Endometrial microvascular endothelial cells (primary cell): ENCODE results near the gene DUSP23. TPM values are rescaled to one million over a fixed set of nuclear protein-coding genes. Genes with fewer than 3 reads are reported as not detected.

Experiments used
- in situ Hi-C: cut with HindIII; loops from 2 replicates; pipeline ENCODE4 v1.10.0; 2017; ENCODE audit warnings: low sequenced_read_pairs, low pct_unique_long_range_greater_than_20kb; ENCODE audit errors: inconsistent ontology term
- total RNA-seq: library from RNA; depleted of rRNA; stranded (reverse); fragments of >200 nt; gene quantifications from one replicate; pipeline ENCODE4 v1.2.3, GENCODE V29; 2015; ENCODE audit errors: inconsistent ontology term

DUSP23 gene
- total RNA-seq, result 81.6 TPM

GRCh38 chr1:159780583-159781582 lies at the start of gene DUSP23:
Gene DUSP23, plus strand, starts transcription at chr1:159780962. Its CDS starts 139 bp downstream, at chr1:159781101.
- in situ Hi-C loops, result loop anchor here (25.0 kb wide), 1 partner anchor 106 kb away; no protein-coding TSS in a partner anchor

GRCh38 chr1:159737238-159737916 lies 43.4 kb upstream of the DUSP23 start:
- in situ Hi-C loops, result no loop called here

GRCh38 chr1:159743651-159744410 lies 36.9 kb upstream of the DUSP23 start:
- in situ Hi-C loops, result no loop called here

GRCh38 chr1:159746666-159747065 lies 34.1 kb upstream of the DUSP23 start:
- in situ Hi-C loops, result no loop called here

GRCh38 chr1:159748370-159748769 lies 32.4 kb upstream of the DUSP23 start:
- in situ Hi-C loops, result no loop called here

GRCh38 chr1:159749630-159750029 lies 31.1 kb upstream of the DUSP23 start:
- in situ Hi-C loops, result no loop called here

GRCh38 chr1:159750621-159751020 lies 30.1 kb upstream of the DUSP23 start:
- in situ Hi-C loops, result no loop called here

GRCh38 chr1:159751031-159751430 lies 29.7 kb upstream of the DUSP23 start:
- in situ Hi-C loops, result no loop called here

- in situ Hi-C loops, result no loop called here
These were observed 28.6 kb upstream of the DUSP23 start for GRCh38 chr1:159752135-159752580.

- in situ Hi-C loops, result no loop called here
These were observed 27.4 kb upstream of the DUSP23 start for GRCh38 chr1:159753386-159753785.

- in situ Hi-C loops, result no loop called here
These were observed 25.2 kb upstream of the DUSP23 start for GRCh38 chr1:159755451-159756007.

- in situ Hi-C loops, result no loop called here
These were observed 24.4 kb upstream of the DUSP23 start for GRCh38 chr1:159756397-159756796.

- in situ Hi-C loops, result no loop called here
These were observed 17.1 kb upstream of the DUSP23 start for GRCh38 chr1:159763686-159764085.

- in situ Hi-C loops, result no loop called here
These were observed 15.0 kb upstream of the DUSP23 start for GRCh38 chr1:159765806-159766205.

- in situ Hi-C loops, result no loop called here
These were observed 9.5 kb upstream of the DUSP23 start for GRCh38 chr1:159771127-159771895.

GRCh38 chr1:159774465-159774864 lies 6.3 kb upstream of the DUSP23 start:
- in situ Hi-C loops, result no loop called here

GRCh38 chr1:159775716-159776115 lies 5.0 kb upstream of the DUSP23 start:
- in situ Hi-C loops, result loop anchor here (25.0 kb wide), 1 partner anchor 112 kb away; no protein-coding TSS in a partner anchor

GRCh38 chr1:159778266-159778665 lies 2.5 kb upstream of the DUSP23 start:
- in situ Hi-C loops, result loop anchor here (25.0 kb wide), 1 partner anchor 109 kb away; no protein-coding TSS in a partner anchor
